GM18502 (cell line): ENCODE data around the gene BTBD10.

Experiments
- ATAC-seq: cut with Tn5 transposase; IDR thresholded peaks from one replicate; pipeline ENCODE4 v1.9.1; 2021; ENCODE audit warnings: mild to moderate bottlenecking; ENCODE audit not compliant: unreplicated experiment, poor library complexity

Gene BTBD10

GRCh38 chr11:13376838-13377237 lies 86.2 kb downstream of the BTBD10 start:
- ATAC-seq, result no peak

- no peak for ATAC-seq
Observed at GRCh38 chr11:13376402-13376801, 86.6 kb downstream of the BTBD10 start.

DNA sequence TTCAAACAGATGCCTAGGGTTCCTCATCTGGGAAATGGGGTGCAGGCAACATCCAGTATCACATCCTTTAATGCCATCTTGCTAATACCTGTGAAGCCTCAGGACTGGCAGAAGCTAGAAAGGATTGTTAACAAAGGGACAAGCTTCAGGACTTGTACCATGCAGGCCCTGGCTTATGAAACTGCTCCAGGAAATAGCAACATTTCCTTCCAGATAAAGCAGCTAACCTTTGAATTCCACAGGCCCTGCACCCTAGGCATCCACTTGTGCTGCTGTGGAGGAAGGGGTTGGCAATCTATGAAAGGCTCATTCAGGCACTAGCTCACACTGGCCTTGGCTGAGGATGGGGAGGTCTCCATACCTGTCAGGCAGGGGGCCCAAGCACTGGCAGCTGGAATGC lies 87.2 kb downstream of the BTBD10 start:
- no peak for ATAC-seq

GRCh38 chr11:13373216-13373615 lies 89.8 kb downstream of the BTBD10 start:
- ATAC-seq, result no peak

GRCh38 chr11:13368041-13368446 lies 95.0 kb downstream of the BTBD10 start:
- ATAC-seq, result no peak

DNA sequence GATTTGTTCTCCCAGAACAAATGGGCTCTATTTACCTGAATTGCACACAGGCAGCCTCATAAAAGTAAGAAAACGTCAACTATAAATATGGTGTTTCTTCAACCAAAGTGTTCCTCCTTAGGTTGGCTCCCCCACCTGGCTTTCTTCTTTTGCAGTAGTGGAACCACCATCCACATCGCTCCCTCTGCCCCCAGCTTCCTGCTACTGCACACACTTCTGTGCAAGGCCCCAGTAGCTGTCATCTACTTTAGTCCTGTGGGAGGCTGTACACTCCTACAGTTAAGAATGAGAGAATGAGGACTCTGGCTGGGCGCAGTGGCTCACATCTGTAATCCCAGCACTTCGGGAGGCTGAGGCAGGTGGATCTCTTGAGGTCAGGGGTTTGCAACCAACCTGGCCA lies 95.9 kb downstream of the BTBD10 start:
- no peak for ATAC-seq

DNA sequence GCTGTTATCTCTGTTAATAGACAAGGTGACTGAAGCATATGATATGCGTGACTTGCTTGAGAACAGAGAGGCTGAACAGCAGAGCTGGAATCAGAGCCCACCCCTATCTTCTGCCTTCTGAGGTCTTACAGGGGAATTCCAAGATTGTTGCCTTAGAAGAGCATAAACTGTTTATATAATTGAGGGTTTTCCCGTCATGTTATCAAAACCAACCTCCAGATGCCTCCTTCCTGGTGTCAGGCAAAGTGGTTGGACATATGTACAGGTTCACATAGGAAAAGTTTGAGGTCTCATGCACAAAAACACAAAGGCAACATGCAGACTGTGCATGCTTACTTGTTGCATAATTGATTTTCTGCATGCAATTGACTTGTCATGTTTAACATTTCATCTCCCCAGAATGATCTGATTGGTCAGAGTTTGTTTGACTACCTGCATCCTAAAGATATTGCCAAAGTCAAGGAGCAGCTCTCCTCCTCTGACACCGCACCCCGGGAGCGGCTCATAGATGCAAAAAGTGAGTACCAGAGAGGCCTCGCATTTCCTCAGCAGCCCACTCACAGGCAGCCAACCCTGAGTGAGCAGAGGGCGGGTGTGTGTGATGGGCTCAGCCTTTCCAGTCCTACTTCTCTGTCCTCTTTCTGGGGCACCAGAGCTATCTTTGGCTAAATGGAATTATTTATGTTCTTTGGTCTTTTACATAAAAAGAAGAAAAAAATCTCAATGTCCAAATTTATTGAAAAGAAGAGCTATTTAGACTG lies 96.6 kb downstream of the BTBD10 start:
- no peak for ATAC-seq

DNA sequence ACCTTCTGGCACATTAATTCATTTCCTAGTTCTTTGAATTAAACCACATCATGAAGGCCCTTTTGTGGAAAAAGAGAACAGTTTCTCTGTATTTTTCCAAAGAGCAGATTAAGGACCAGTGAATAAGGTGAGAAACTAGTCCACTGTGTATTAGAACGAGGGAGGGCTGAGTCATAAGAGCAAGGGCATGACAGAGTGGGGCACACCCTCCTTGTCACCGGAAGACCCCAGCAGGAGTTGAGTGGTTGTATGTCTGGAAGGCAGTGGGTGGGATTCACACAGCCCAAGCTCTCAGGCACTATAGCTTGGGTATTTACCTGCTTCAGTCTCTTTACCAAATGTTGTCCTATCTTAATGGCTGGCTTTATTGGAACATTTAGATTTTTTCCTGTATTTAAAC lies 98.6 kb downstream of the BTBD10 start:
- no peak for ATAC-seq

GRCh38 chr11:13362596-13363109 lies 100.4 kb downstream of the BTBD10 start:
- ATAC-seq, result no peak

- no peak for ATAC-seq
Observed at GRCh38 chr11:13358596-13359270, 104.3 kb downstream of the BTBD10 start.

DNA sequence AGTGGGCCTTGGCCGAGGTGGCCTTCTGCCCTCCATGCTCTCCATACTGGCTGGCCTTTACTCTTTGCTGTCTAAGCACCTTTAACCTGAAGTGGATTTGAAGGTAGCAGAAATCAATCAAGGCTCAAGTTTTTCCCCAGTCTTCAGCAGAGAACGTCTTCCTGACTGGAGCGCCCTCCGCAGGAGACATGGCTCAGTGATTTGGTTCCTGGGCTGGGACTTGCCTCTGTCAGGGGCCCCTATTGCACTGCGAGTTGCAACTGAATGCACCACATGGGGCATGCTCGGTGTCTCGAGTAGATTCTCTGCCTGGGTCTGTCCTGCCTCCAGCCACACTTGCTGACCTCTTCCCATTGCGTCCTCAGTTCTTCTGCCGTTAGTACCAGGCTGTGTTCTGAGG lies 105.8 kb downstream of the BTBD10 start:
- no peak for ATAC-seq

DNA sequence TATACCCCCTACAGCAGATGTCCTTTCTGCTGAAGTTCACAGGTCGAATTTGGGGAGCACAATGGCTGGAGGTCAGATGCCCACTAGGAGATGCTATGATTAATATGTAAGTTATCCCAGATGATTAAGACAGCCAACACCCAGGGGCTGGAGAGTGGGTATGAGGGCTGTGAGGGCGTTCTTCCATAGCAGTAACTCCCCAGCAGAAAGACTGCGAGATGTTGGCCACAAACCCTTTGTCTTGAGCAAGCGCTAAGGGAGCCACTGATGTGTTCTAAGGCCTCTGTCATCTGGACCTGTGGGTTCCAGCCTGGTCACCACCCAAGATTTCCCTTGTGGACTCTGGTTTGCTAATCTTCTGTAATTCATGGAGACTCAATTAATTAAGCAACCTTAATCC lies 107.8 kb downstream of the BTBD10 start:
- no peak for ATAC-seq

DNA sequence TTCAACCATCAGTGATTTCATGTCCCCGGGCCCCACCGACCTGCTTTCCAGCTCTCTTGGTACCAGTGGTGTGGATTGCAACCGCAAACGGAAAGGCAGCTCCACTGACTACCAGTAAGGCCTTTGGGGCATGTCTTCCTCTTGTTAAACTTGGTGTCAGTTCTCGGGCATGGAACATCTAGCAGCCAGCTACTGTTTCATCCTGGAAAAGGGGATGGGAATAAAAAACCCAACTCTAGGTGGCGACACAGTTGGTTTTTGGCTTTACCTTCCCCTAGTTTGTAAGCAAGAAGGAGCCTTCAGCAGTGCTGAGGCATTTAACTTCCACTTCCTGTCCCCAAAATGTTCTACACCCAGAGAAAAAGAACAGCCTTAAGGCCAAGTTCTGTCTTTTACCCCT lies 108.7 kb downstream of the BTBD10 start:
- ATAC-seq, result no peak

DNA sequence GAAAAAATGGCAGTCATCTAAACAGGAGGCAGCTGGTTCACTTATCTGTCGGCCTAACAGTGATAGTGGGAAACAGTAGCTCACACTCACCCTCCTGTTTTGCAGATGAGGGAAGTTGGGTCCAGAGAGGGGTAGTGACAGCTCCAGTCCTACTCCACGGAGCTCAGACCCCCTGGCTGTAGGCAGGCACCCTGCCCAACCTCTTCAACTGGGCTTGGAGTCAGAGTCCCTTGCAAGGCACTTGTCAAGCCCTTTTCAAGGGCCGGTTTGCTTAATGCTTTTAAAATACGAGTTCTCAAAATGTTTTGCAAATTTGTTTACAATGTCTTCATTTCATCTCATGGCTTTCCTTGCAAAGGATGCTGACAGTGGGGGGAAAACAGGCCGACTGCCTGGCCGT lies 110.3 kb downstream of the BTBD10 start:
- no peak for ATAC-seq

- no peak for ATAC-seq
Observed at GRCh38 chr11:13349581-13349980, 113.4 kb downstream of the BTBD10 start.

DNA sequence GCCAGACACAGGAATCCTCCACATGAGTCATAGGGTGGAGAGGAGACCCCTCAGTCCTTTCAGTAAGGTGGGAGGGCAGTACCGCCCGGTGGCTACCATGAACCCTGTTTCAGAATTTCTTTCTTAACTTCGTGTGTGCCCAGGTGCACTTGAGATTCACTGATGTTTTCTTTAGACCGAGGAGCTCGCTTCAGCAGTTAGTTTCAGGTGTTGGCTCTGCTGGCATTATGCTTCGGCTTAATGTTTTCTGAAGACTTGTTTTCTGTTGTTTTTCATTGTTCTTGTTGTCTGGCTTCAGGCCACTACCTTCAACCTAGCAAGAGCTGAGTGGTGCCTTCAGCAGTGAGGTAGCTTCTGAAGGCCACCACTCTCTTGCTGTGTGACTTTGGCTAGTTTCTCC lies 114.0 kb downstream of the BTBD10 start:
- no peak for ATAC-seq

GRCh38 chr11:13348305-13348704 lies 114.7 kb downstream of the BTBD10 start:
- ATAC-seq, result peak; percentile 44

DNA sequence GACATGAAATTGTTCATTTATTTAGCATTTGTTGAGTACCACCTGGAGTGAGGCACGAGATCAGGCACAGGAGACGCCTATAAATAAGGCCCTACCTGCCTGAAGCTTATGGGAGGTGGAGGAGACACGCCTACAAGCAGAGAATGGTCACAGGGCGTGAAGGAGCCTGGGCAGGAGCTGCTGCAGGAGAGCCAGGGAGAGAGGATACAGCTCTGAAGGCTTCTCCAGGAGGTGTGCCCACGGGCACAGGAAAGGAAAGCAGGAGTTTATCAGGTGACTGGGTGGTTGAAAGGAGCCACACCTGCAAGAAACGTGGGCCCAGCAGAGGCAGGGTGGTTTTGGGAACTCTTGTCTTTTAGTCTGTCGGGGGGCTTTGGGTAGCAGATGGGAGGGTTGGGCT lies 115.1 kb downstream of the BTBD10 start:
- ATAC-seq, result peak; percentile 1

GRCh38 chr11:13346470-13346869 lies 116.6 kb downstream of the BTBD10 start:
- no peak for ATAC-seq

DNA sequence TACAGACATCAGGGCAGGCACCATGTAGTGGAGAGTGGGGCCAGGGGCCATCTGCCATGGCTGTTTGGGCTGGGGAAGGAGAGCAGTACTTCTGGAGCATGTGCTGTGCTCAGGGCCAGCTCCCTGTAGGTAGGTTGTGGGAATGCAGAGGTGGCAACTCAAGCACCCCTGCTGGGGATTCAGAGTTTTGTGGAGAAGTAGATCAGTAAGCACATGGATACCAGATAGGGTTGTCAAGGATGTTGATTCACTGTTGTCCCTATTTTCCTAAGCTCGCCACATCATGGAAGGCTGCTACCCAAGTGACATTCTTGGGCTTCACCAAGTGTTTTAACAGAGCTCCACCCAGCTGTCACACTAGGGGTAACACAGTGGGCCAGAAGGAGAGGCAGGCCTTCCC lies 118.2 kb downstream of the BTBD10 start:
- no peak for ATAC-seq

- ATAC-seq, result peak; percentile 51
Observed at GRCh38 chr11:13343931-13344717, 118.9 kb downstream of the BTBD10 start.
